ENCODE results near the gene ADAMTS19.

ADAMTS19 gene

DNA sequence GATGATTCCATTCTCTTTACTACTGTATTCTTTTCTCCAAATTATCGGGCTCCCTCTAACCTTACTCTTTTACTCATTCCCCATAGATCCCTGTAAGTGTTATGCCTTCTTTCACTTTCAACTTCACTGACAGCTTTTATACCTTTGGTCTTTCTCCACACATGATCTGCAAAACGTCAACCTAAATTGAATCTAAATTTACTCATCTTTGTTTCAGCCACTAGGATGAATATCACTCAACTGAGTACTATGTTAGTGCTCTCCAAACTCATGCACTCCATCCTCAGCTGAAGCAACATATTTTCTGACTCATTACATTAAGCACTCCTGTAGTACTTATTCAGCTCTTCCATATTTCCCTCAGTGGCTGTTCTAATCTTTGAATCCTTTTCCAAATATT lies 133.4 kb downstream of the ADAMTS19 start:
- TF ChIP-seq, protein P1, sequence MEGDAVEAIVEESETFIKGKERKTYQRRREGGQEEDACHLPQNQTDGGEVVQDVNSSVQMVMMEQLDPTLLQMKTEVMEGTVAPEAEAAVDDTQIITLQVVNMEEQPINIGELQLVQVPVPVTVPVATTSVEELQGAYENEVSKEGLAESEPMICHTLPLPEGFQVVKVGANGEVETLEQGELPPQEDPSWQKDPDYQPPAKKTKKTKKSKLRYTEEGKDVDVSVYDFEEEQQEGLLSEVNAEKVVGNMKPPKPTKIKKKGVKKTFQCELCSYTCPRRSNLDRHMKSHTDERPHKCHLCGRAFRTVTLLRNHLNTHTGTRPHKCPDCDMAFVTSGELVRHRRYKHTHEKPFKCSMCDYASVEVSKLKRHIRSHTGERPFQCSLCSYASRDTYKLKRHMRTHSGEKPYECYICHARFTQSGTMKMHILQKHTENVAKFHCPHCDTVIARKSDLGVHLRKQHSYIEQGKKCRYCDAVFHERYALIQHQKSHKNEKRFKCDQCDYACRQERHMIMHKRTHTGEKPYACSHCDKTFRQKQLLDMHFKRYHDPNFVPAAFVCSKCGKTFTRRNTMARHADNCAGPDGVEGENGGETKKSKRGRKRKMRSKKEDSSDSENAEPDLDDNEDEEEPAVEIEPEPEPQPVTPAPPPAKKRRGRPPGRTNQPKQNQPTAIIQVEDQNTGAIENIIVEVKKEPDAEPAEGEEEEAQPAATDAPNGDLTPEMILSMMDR (IDR thresholded peaks at IDR 0.05; ENCODE audit: low read depth, low read length), result no peak
- Histone ChIP-seq H3K36me3 (no peaks in the 10 kb centered on the region), H3K27me3 (ENCODE audit: insufficient read depth, low read depth, severe bottlenecking) (no peaks in the 10 kb centered on the region), H3K9me3 (ENCODE audit: severe bottlenecking) (no peaks in the 10 kb centered on the region), H3K4me3 (ENCODE audit: low read depth, low read length) (no peak overlapping the region), H3K27ac (no peak overlapping the region)
- DNase-seq, result no peak

DNA sequence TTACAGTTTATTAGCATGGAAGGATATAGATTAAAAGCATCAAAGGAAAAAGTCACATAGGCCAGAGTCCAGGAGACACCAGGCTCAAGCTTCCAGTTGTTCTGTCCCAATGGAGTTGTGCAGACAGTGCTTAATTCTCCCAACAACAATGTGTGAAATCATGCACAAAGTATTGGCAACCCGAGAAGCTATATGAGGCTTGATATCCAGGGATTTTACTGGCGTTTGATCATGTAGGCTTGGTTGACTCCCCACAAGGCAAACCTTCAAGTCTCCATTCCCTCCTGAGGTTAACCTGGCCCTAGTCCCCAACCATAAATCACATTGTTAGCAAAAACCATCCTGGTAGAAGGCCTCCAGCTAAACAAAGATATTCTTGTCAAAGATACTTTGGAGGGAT lies 141.5 kb downstream of the ADAMTS19 start:
- Histone ChIP-seq H3K27me3 (ENCODE audit: insufficient read depth, low read depth, severe bottlenecking) (no peaks in the 10 kb centered on the region), H3K4me3 (ENCODE audit: low read depth, low read length) (no peak overlapping the region), H3K9me3 (ENCODE audit: severe bottlenecking) (no peaks in the 10 kb centered on the region), H3K27ac (no peak overlapping the region), H3K36me3 (no peaks in the 10 kb centered on the region)
- TF ChIP-seq, protein P1 (IDR thresholded peaks at IDR 0.05; ENCODE audit: low read depth, low read length), result no peak
- no peak for DNase-seq

DNA sequence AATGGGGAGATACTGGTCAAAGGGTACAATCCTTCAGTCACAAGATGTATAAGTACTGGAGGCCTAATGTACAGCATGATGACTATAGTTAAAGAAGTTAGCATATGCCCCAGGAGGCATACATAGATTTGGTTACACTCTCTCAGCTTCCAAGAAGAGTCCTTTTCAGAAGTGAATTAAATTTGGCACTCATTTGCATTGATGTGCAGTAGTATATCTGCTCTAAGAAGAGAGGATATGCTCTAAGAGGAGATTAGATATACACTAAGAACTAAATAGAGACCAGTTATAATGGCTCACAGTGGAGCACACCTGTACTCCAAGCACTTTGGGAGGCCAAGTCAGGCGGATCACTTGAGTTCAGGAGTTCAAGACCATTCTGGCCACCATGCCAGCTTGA lies 148.3 kb downstream of the ADAMTS19 start:
- Histone ChIP-seq H3K9me3 (ENCODE audit: severe bottlenecking) (no peaks in the 10 kb centered on the region), H3K27ac (no peak overlapping the region), H3K36me3 (no peaks in the 10 kb centered on the region), H3K27me3 (ENCODE audit: insufficient read depth, low read depth, severe bottlenecking) (no peaks in the 10 kb centered on the region), H3K4me3 (ENCODE audit: low read depth, low read length) (no peak overlapping the region)
- no peak for DNase-seq
- TF ChIP-seq, protein P1 (IDR thresholded peaks at IDR 0.05; ENCODE audit: low read depth, low read length), result no peak

GRCh38 chr5:129609710-129610109 lies 149.6 kb downstream of the ADAMTS19 start:
- H3K9me3 ChIP-seq (ENCODE audit: severe bottlenecking), result no peaks in the 10 kb centered on the region
- no peak for DNase-seq

DNA sequence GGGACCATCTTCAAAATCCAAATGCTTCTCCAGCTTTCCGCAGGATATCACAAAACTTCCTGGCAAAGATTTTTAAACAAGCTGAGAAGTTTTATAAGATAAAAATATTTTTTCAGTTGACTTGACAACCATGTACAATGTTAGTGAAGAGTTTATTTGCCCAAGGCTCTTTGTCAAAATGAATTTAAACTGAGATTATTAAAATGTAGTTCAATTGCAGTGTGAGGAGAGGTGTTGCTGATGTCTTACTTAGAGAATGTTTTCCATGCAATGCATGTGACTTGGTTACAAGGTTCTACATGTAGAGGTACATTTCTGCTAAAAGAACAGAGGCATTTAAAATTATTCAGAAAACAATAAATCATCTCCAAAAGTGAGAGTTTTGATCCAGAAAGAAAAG lies 156.4 kb downstream of the ADAMTS19 start:
- no peaks in the 10 kb centered on the region for H3K9me3 ChIP-seq (ENCODE audit: severe bottlenecking)
- no peak for DNase-seq
- TF ChIP-seq, protein P1 (IDR thresholded peaks at IDR 0.05; ENCODE audit: low read depth, low read length), result no peak
- no peak overlapping the region for H3K4me3 ChIP-seq (ENCODE audit: low read depth, low read length)
- H3K27me3 ChIP-seq (ENCODE audit: insufficient read depth, low read depth, severe bottlenecking), result no peaks in the 10 kb centered on the region
- H3K27ac ChIP-seq, result no peak overlapping the region
- H3K36me3 ChIP-seq, result no peaks in the 10 kb centered on the region

More at GRCh38 chr5:129609710-129610109, 149.6 kb downstream of the ADAMTS19 start:
- Histone ChIP-seq H3K4me3 (ENCODE audit: low read depth, low read length) (no peak overlapping the region), H3K27ac (no peak overlapping the region), H3K36me3 (no peaks in the 10 kb centered on the region), H3K27me3 (ENCODE audit: insufficient read depth, low read depth, severe bottlenecking) (no peaks in the 10 kb centered on the region)
- TF ChIP-seq, protein P1 (IDR thresholded peaks at IDR 0.05; ENCODE audit: low read depth, low read length), result no peak

GRCh38 chr5:129617206-129617605 lies 157.1 kb downstream of the ADAMTS19 start:
- no peak overlapping the region for H3K27ac ChIP-seq
- no peaks in the 10 kb centered on the region for H3K36me3 ChIP-seq
- TF ChIP-seq, protein P1 (IDR thresholded peaks at IDR 0.05; ENCODE audit: low read depth, low read length), result no peak

More at GRCh38 chr5:129617206-129617605, 157.1 kb downstream of the ADAMTS19 start:
- Histone ChIP-seq H3K27me3 (ENCODE audit: insufficient read depth, low read depth, severe bottlenecking) (no peaks in the 10 kb centered on the region), H3K4me3 (ENCODE audit: low read depth, low read length) (no peak overlapping the region), H3K9me3 (ENCODE audit: severe bottlenecking) (no peaks in the 10 kb centered on the region)
- no peak for DNase-seq

Data from WERI-Rb-1 (cell line).